ENCODE data around the gene ARMH1. TPM values are rescaled to one million over a fixed set of nuclear protein-coding genes. Genes with fewer than 3 reads are reported as not detected.
A peak's percentile ranks its signal among the peaks of the same experiment; 100 is the strongest.
"Not testable (repeated sequence)": the region's sequence is repeated elsewhere in the genome, so short reads cannot be mapped to it uniquely, and the experiment has no call there.

Gene ARMH1
- polyA plus RNA-seq, 1 donor = 2.2 TPM

DNA sequence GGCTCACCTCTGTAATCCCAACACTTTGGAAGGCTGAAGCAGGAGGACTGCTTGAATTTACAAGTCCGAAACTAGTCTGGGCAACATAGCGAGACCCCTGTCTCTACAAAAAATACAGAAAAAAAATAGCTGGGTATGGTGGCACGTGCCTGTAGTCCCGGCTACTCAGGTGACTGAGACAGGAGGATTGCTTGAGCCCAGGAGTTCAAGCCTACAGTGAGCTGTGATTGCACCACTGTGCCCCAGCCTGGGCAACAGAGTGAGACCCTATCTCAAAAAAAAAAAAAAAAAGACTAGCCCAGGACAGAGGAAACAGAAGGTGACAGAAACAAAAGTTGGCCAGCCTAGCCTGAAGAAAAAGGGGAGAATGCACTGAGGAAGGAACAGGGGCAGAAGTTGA is 21.2 kb downstream of the ARMH1 start:
- DNase-seq = no peak

DNA sequence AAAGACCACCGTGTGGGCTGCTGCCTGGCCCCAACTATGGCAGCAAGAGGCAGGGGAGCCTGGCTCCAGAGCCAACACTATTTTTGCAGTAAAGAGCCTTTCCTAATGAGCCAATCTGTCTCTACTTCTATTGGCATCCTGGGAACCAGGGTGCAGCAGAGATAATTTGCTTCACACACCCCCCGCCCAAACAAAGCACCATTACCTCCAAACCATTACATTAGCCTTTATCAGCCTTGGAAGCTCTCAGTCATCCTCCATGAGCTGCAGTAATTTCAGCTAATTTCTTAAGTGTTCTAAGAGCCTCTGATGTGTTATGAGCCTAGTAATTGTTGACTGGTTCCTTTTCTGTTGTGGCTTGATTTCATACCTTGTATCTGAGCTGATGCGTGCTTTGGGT is 21.6 kb downstream of the ARMH1 start:
- DNase-seq = no peak

DNA sequence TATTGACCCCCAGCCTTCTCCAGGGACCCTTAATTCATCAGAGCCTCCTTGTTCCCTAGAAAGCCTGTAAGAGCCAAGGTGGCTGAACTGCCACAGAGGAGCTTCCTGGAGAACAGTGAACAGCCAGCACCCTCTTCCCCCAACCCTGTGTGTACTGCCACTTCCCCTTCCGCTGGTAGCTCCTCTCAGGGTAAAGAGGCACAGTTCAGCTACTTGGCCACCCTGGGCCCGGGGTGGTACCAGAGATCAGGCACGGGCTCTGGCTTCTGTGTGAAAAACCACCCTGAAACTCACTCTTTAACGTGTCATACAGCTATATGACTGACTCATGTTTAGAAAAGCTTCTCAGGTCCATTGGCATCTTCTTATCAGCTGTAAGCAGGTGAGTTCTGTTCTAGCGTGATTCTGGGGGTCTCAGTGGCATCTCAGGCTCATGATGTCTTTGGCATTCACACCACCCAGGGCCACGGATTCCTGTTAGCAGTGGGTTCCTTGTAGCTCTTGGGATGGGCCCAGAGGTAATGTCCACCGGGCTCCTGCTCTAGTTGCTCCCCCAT is 22.4 kb downstream of the ARMH1 start:
- no peak for DNase-seq

DNA sequence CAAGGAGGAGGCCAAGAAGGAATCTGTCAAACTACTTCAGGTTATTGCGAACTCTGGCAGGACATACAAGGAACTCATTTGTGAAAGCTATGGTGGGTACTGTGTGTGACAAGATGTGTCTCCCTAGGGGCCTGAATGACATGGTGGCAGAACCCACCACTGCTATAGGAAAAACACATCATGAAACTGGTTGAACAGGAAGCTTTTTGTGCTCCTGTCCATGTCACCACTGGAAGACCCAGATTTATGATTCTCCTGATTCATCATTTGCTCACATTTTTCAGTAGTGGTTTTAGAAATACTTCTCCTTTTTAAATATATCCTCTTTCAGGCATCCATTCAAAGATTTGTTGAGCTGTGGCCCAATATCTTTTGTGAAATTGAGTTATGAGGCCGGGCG is 23.6 kb downstream of the ARMH1 start:
- DNase-seq = no peak

DNA sequence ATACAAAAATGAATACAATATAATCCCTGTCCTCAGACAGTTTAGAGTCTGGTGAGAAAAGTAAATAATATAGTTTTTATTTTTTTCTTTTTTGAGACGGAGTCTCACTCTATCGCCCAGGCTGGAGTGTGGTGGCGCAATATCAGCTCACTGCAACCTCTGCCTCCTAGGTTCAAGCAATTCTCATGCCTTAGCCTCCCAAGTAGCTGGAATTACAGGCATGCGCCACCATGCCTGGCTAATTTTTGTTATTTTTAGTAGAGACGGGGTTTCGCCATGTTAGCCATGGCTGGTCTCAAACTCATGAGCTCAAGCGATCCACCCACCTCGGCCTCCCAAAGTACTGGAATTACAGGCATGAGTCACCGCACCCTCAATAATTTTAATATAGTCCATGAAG is 24.9 kb downstream of the ARMH1 start:
- DNase-seq = not testable (repeated sequence)

DNA sequence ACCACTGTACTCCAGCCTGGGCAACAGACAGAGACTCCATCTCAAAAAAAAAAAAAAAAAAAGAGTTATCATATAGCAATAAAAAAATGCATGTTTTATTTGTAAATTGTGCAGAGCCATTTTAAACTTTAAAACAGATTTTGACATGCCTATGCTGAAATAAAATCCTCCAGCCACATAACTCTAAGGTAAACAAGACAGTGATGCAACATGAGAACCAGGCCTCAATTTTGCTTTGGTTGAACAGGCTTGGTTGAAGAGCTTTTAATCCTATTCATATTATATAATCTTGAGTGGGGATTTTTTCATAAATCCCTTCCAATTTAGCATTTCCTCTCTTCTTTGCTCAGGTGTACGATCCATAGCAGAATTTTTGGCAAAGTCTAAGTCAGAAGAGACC is 26.1 kb downstream of the ARMH1 start:
- DNase-seq = no peak

DNA sequence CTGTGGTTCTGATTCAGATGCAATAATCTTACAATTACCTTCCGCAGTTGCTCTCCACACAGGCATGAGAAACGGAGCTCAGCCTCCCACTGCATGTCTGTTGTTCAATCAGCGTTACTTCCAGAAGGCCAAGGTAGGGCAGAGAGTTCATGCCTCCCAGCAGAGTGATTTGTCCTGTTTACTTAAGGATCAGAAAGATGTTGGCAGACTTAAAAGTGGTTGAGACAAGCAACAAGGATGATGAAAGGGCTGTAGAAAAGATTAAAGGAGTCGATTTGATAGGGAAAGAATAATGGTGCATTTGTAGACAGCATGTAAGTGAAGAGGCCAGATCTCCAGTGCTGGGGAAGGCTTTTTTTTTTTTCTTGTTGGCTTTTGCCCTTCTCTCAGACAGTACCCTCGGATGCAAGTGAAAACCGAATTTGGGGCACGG is 26.6 kb downstream of the ARMH1 start:
- no peak for DNase-seq

DNA sequence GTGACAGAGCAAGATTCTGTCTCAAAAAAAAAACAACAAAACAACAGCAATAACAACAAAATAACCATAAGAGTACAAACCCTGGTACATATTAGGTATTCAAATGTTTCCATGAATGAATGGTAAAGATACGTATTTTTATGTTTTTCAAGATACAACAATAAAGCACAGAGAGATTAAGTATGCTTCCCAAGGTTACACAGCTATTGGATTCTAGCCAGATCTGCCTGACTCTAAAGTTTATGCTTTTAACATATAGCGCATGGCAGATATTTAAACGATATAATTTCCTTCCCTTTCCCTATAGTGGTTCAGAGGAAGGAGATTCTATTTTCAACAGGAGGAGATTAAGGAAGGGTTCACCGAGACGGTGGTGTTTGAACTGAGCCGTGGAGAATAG is 31.0 kb downstream of the ARMH1 start:
- no peak for DNase-seq

DNA sequence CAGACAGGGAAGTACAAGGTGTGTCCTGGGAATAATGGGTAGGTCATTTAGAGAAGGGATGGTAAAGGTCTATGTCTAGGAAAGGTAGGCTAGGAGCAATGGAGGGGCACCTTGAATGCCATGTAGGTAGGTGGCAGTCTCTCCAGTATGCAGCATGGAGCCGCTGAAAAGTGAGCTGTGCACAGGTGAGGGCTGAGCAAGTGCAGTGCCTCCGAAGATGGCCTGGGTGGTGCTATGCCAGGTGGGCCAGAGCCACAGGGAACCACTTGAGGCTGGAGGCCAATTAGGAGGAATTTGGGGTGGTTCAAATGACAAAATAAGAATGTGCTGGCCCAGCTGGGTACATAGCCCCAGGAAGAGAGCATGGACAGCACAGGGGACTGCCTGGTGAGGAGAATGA is 31.4 kb downstream of the ARMH1 start:
- no peak for DNase-seq

DNA sequence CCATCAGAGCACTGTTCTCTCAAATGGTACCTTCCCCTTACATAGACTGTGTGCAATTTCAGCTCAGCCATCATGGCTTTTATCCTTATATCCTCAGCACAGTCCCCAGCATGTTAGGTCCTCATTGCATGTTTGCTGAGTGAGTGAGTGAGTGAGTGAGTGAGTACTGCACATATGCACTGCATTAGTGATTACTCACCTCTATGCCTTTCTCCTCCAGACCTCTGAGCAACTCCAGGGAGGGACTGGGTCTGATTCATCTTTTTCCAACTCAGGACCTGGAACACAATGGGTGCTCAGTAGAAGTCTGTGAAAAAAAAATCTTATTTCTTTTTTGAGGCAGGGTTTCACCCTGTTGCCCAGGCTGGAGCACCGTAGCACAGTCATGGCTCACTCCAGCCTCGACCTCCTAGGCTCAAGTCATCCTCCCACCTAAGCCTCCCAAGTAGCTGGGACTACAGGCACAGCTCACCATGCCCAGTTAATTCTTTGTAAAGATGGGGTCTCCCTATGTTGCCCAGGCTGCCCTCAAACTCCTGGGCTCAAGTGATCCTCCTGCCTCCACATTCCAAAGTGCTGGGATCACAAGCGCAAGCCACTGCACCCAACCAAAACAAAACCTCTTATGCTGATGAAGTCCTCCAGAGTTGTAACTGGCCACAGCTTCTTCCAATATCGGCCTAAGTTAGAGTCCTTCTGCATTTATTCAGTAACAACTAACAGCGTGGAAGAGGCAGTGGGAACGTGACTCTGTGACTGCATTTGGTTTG is 32.8 kb downstream of the ARMH1 start:
- no peak for DNase-seq

DNA sequence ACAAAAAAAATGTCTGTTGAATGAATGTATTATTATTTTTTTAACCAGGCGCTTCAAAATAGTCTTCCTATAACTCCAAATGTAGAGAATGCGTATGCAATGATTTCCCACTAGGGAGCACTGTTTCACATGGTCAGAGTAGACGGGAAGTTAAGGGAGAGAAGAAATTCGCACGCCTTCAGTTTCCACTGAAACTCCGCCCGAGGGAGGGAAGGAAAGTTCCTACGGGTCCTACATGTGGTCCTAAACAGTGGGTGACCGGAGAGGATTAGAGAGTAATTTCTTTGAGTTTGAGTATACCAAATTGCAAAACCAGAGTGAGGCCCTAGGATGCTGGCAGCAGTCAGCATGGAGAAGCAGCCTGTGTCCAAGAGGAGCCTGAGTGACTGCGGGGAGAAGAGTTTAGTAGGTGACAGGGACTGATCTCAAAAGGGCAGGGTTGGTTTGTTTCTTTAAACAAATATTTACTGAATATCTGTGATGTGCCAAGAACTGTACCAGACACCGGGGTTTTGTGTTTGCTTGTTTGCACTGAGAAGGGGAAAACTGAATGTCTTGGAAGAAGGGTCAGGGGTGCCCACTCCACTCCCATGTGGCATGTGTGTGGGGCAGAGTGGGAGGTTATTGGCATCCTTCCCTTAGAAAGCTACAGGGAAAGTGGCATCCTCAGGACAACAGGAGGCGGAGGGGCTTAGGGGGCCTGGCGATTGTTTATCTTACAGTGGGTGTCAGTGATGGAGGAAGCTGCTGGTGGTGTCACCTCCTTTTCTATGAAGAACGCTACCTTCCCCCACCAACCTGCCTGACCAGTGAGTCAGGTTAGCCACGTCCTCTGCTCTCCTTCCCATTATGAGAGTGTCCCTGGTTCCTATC is 33.7 kb downstream of the ARMH1 start:
- DNase-seq = peak; percentile 42

DNA sequence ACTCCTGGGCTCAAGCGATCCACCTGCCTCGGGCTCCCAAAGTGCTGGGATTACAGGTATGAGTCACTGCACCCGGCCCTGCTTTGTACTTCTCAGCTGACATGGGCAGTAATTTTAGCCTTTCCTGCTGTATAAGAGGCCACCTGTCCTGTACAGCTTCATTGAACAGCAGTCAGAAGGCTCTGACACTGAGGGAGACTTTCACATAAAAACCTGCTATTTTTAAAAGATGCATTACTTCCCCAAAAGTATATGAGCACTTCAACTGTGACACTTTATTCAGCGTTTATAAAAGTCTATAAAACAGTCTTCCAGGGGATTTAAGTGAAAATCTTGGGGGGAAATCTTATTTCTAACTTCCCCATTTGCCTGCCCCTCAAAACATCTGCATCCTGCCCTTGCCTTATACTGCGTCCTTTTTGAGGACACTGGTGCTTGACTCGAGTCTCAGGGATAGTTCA is 38.8 kb downstream of the ARMH1 start:
- no peak for DNase-seq

DNA sequence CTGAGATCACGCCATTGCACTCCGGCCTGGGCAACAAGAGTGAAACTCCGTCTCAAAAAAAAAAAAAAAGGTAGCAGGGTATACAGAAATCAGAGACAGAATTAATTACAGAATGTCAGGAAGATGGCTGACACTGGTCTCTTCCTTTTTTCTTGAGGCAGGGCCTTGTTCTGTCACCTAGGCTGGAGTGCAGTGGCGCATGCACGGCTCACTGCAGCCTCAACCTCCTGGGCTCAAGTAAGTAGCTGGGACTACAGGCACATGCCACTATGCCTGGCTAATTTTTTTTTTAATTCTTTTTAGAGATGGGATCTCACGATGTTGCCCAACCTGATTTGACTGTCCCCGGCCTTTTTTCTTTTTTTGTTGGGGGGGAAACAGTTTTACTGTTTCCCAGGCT is 40.0 kb downstream of the ARMH1 start:
- no peak for DNase-seq

DNA sequence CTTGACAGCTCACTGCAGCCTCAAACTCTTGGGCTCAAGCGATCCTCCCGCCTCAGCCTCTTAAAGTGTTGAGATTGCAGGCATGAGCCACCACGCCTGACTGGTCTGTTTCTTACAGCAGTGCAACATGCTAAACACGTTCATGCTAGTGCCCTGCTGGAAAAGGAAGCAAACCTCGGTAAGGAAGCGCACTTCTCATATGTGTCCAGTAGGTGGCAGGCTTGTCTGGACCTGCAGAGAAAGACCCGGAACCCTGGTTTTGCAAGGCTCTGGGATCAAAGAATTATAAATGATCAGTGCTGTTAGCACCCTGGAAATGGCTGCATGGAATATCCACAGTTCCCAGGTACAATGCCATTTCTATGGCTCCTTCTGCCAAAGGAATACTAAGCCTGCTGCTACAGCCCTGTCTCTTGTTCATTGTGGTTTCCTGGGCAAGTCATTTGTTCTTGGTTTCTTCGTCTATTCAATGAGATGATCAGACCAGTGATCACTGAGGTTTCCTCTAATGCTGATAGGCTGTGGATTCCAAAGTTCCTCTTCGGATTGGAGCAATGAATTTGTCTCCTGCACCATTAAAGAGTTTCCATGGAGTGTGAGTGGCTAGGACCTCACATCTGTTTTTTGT is 40.5 kb downstream of the ARMH1 start:
- peak; percentile 59 for DNase-seq

DNA sequence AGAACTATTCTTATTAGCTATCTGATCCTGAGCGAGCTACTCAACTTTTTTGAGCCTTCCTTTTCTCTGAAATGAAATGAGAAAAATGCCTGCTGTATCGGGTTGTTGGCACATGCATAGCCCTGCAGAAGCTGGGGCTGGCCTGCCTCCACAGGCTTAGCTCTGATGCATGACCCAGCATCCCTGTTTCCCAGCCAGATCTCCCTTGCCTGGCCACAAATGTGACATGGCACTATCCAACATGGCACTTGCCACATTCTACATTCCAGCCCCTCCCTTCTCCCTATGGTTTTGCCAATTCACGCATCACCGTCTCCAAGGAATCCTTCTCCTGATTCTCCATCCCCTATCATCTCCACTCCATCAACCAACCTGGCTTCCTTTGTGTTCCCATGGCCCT is 42.6 kb downstream of the ARMH1 start:
- no peak for DNase-seq

DNA sequence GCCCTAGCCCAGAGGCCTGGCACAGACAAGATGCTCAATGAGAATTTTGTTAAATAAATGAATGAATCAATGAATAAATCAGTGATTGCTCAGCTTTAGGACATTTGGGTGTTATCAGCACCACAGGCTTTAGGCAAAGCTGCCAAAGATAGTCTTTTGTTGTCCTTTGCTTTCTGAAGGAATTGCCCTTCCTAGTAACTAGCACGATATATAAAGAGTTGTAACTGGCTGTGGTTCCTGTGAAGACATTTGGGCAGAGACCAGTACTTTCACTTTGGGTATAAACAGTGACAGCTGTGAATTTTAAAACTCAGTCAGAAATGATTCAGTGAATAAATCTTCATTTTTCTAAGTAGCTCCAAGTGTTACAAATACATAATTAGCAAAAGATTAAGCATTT is 43.1 kb downstream of the ARMH1 start:
- no peak for DNase-seq

DNA sequence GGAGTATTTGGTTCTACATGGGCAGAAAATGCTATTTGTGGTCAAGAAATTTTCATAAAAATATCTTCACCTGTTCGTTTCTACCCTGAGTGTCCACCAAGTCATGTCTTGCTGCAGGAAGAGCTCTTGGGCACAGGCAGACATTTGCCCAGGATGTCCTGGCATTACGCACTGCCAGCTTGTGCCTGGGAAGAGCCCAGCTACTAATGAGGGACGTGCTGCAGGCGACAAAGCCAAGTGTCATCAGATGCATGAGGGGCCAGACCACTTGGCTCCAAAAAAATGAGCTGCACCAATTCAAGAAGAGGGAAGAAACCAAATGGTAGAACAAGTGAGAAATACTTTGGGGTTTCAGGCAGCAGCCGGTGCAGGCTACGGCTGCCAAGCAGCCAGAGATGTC is 43.6 kb downstream of the ARMH1 start:
- DNase-seq = no peak

DNA sequence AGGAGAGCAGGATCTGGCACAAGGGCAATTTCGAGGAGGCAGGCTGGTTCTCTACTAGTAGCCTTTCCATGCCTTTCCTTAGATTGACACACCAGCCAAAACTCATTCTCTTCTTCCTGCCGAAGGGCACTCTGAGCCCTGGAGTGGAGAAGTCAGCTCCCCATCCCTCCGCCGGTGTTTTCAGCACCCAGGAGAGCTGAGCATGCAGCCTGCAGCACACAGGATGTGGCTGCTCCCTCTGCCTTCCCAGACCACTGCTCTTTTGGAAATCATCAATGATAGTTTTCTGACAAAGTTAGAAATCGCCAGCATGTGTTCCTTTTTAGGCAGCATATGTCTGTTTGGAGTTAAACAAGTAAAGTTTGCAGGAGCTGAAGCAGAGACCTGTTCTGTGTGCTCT is 44.8 kb downstream of the ARMH1 start:
- no peak for DNase-seq

DNA sequence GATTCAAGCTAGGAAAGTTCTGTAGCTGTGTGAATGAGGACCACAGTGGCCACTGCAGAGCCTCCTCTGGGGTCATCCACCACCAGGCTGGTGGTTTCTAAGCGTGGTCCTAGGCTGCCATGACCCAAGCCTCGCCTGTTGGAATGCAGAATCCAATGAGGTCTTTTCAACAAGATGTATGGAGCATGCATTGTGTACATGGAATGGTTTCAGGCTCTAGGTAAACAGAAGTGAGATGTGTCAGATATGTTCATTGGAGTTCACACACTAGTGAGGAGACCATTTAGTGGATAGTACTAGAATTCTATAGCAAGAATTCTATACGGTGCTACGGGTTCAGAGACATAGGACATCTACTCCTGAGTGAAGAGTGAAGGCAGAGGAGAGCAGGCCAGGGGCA is 45.8 kb downstream of the ARMH1 start:
- no peak for DNase-seq

DNA sequence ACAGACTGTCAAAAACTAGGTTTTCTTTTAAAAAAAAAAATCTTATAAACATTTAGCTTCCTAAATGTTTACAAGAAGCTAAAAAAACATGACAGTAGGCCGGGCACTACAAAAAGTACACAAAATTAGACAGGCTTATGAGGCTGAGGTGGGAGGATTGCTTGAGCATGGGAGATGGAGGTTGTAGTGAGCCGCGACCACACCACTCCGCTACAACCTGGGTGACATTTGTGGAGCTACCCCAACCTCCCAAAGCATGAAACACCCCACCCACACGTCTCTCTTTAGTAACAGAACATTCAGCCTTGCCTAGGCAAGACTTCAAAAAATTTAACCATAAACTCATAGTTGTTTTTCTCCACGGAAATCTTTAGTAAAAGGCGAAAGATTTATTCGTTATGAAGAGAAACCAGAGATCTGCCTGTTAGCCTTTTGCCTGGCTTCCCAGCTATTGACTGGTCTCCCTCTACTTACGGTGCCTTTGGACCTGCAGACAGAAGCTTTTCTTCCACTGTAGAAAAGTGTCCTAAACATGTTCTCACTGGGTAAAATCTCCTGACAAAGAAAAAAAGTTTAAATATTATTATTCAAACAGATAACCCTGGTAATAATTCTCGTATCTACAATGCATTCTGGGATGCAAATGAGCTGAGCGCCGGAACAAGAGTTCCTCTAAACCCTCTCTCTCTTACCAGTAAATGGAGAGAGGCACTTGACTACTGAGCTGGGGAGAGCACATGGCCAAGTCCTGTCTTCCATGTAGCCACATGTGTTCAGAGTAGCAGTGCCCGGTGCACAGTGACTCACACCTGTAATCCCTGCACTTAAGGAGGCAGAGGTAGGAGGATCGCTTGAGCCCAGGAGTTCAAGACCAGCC is 47.2 kb downstream of the ARMH1 start:
- DNase-seq = peak; percentile 34

DNA sequence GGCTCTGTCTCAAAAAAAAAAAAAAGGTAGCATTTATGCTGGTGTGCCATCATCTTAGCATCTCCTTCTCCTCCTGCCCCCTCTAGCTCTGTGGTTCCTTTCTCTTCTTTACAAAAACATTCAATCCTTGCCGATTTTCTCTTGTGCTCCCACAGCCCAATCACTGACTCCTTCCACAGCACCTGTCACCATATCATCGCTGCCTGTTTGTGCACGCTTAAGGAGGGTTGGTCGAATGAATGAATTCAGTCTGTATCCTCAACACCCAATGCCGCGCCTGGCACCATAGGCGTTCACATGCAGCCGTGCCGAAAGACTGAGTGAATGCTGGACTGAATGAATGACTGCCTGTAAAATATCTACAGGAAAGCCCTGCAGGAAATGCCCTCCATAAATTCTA is 48.5 kb downstream of the ARMH1 start:
- DNase-seq = no peak
